Stromal cell of bone marrow (primary cell): ENCODE measurements around the gene TBX18.

ENCODE experiments used
- DNase-seq: peaks from one replicate; pipeline ENCODE4 v3.0.0-alpha.2; 2012; ENCODE audit warnings: low read depth

TBX18 gene

GRCh38 chr6:84671183-84671582, 93.2 kb downstream of the TBX18 start:
- no peak for DNase-seq

GRCh38 chr6:84669945-84670344, 94.5 kb downstream of the TBX18 start:
- DNase-seq, result no peak

GRCh38 chr6:84667252-84668213, 96.9 kb downstream of the TBX18 start:
- no peak for DNase-seq

- no peak for DNase-seq
These were observed 99.0 kb downstream of the TBX18 start for GRCh38 chr6:84665401-84665800.

GRCh38 chr6:84663866-84664265, 100.5 kb downstream of the TBX18 start:
- no peak for DNase-seq

GRCh38 chr6:84657486-84657885, 106.9 kb downstream of the TBX18 start:
- DNase-seq, result no peak

- no peak for DNase-seq
These were observed 107.4 kb downstream of the TBX18 start for GRCh38 chr6:84657025-84657424.

GRCh38 chr6:84653027-84653551, 111.3 kb downstream of the TBX18 start:
- no peak for DNase-seq

GRCh38 chr6:84652356-84653026, 111.9 kb downstream of the TBX18 start:
- DNase-seq, result peak; percentile 53

GRCh38 chr6:84651583-84651982, 112.8 kb downstream of the TBX18 start:
- DNase-seq, result no peak

- no peak for DNase-seq
These were observed 116.0 kb downstream of the TBX18 start for GRCh38 chr6:84648444-84648843.

GRCh38 chr6:84645563-84646266, 118.7 kb downstream of the TBX18 start:
- DNase-seq, result peak; percentile 64

GRCh38 chr6:84645000-84645399, 119.4 kb downstream of the TBX18 start:
- peak; percentile 21 for DNase-seq

GRCh38 chr6:84643778-84644177, 120.6 kb downstream of the TBX18 start:
- DNase-seq, result no peak

- no peak for DNase-seq
These were observed 123.3 kb downstream of the TBX18 start for GRCh38 chr6:84641076-84641475.

- DNase-seq, result no peak
These were observed 125.0 kb downstream of the TBX18 start for GRCh38 chr6:84639396-84639795.

GRCh38 chr6:84638286-84638685, 126.1 kb downstream of the TBX18 start:
- no peak for DNase-seq
